ENCODE data around the gene SMIM28.

DNA sequence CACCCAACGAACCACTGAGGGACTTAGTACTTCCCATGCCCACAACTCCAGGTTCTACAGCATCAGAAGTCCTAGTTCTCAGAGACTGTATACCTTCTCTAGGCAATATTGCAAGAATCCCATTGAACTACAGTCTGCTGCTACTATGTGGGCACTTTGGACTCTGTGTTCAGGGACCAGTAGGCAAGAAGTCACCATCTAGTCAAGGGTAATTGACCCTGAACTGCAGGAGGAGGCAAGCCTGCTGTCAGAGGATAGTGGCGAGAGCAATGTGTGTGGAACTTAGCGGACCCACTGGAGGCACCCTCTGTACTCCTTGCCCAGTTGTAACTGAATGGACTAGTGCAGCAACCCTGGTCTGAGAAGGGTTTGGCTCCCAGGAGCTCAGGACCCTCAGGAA, 42.1 kb downstream of the SMIM28 start:
- TF ChIP-seq, protein P1, sequence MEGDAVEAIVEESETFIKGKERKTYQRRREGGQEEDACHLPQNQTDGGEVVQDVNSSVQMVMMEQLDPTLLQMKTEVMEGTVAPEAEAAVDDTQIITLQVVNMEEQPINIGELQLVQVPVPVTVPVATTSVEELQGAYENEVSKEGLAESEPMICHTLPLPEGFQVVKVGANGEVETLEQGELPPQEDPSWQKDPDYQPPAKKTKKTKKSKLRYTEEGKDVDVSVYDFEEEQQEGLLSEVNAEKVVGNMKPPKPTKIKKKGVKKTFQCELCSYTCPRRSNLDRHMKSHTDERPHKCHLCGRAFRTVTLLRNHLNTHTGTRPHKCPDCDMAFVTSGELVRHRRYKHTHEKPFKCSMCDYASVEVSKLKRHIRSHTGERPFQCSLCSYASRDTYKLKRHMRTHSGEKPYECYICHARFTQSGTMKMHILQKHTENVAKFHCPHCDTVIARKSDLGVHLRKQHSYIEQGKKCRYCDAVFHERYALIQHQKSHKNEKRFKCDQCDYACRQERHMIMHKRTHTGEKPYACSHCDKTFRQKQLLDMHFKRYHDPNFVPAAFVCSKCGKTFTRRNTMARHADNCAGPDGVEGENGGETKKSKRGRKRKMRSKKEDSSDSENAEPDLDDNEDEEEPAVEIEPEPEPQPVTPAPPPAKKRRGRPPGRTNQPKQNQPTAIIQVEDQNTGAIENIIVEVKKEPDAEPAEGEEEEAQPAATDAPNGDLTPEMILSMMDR (conservative IDR thresholded peaks at IDR 0.05 in 1 of 2, IDR thresholded peaks at IDR 0.05 in 1 of 2; ENCODE audit: low read depth in 1 of 2, low read length in 2 of 2) = no peak
- TF ChIP-seq EZH2 (IDR thresholded peaks at IDR 0.05; ENCODE audit: low read length, missing control alignments) = no peak

Data from fibroblast of lung (primary cell).